Endothelial cell of umbilical vein (primary cell): ENCODE results near the gene SCN5A. TPM values are rescaled to one million over a fixed set of nuclear protein-coding genes. Genes with fewer than 3 reads are reported as not detected.

Experiments
- BruUV-seq: library from RNA; stranded (reverse); fragments of 400-500 nt; replicated peaks from 2 replicates; lab custom pipeline; 2021; lab: Mats Ljungman, UMichigan
- CTCF ChIA-PET: fragments of 300-600, 350-600 bp; sonication (Branson Sonifier 250); formaldehyde crosslinking; loops from one replicate; lab custom pipeline; 2021; ENCODE audit warnings: antibody characterized with exemption, inconsistent platforms; lab: Charles Lee
- POLR2A ChIA-PET: fragments of 300-600, 350-600 bp; sonication (Branson Sonifier 250); formaldehyde crosslinking; loops from one replicate; lab custom pipeline; 2021; ENCODE audit warnings: antibody characterized with exemption, inconsistent platforms; lab: Charles Lee
- DNase-seq: peaks from one replicate; pipeline ENCODE4 v3.0.0-alpha.2; 2011; ENCODE audit warnings: low read depth, low spot score
- FAIRE-seq: peaks from 2 replicates; lab custom pipeline; 2011; peaks lifted over from hg19 to GRCh38; lab: Jason Lieb, UNC
- H2AFZ ChIP-seq: 2 replicates; pipeline ENCODE4 v1.6.0; 2012; ENCODE audit warnings: low read depth, low read length, control low read depth, inconsistent platforms
- H3K27ac ChIP-seq: 2 replicates; pipeline ENCODE4 v1.5.1; 2011; ENCODE audit warnings: low read depth, mild to moderate bottlenecking, control low read depth, low read length, moderate library complexity; ENCODE audit not compliant: insufficient read depth
- H3K27me3 ChIP-seq, 2 experiments: 2 replicates each; pipeline versions ENCODE4 v1.6.0 to v1.6.1; 2011; ENCODE audit warnings: low read length in 2 of 2, mixed read lengths in 1 of 2; ENCODE audit not compliant: control insufficient read depth in 2 of 2, insufficient read depth in 2 of 2
- H3K36me3 ChIP-seq, 2 experiments: 2 replicates in 1 of 2; 3 replicates in 1 of 2; pipeline ENCODE4 v1.5.1; 2011; ENCODE audit warnings: low read length in 2 of 2, mild to moderate bottlenecking in 1 of 2, moderate library complexity in 1 of 2; ENCODE audit not compliant: control insufficient read depth in 2 of 2, insufficient read depth in 2 of 2; ENCODE audit errors: extremely low read depth in 1 of 2
- H3K4me1 ChIP-seq: 3 replicates; pipeline ENCODE4 v1.5.1; 2011; ENCODE audit warnings: mild to moderate bottlenecking, low read length; ENCODE audit not compliant: control insufficient read depth, insufficient read depth; ENCODE audit errors: extremely low read depth
- H3K4me2 ChIP-seq: 2 replicates; pipeline ENCODE4 v1.6.1; 2011; ENCODE audit warnings: low read length, control low read depth, mixed read lengths; ENCODE audit not compliant: insufficient read depth
- H3K4me3 ChIP-seq, 3 experiments: fragments of 200-600 bp in 1 of 3; sonication (generic), shearing (Covaris generic) in 1 of 3; replicated peaks in 1 of 3; 2 replicates each; pipeline ENCODE4 v1.5.1; 2011 to 2016; ENCODE audit warnings: control low read depth in 3 of 3, low read length in 3 of 3, mild to moderate bottlenecking in 2 of 3, inconsistent platforms in 1 of 3, low read depth in 1 of 3, moderate library complexity in 1 of 3; ENCODE audit not compliant: insufficient read depth in 1 of 3
- H3K79me2 ChIP-seq: 2 replicates; pipeline ENCODE4 v1.6.0; 2012; ENCODE audit warnings: low read length, inconsistent platforms; ENCODE audit not compliant: control insufficient read depth, insufficient read depth
- H3K9ac ChIP-seq: replicated peaks from 2 replicates; pipeline ENCODE3; 2011; ENCODE audit warnings: low read length, control low read depth; ENCODE audit not compliant: insufficient read depth; ENCODE audit errors: extremely low read depth
- H3K9me1 ChIP-seq: replicated peaks from 3 replicates; pipeline ENCODE4 v1.6.0; 2011; ENCODE audit warnings: mild to moderate bottlenecking, low read length; ENCODE audit not compliant: control insufficient read depth, insufficient read depth; ENCODE audit errors: extremely low read depth
- H3K9me3 ChIP-seq: replicated peaks from 2 replicates; pipeline ENCODE4 v1.5.1; 2012; ENCODE audit warnings: low read length, inconsistent platforms; ENCODE audit not compliant: control insufficient read depth, insufficient read depth
- H4K20me1 ChIP-seq: replicated peaks from 2 replicates; pipeline ENCODE3; 2011; ENCODE audit warnings: mild to moderate bottlenecking, low read length; ENCODE audit not compliant: control insufficient read depth, insufficient read depth; ENCODE audit errors: extremely low read depth
- EZH2 ChIP-seq: IDR thresholded peaks from 2 replicates; pipeline ENCODE4 v1.6.1; 2012; ENCODE audit warnings: borderline replicate concordance, low read depth, mild to moderate bottlenecking, moderate library complexity, low read length, inconsistent platforms; ENCODE audit not compliant: severe bottlenecking
- FOS ChIP-seq: IDR thresholded peaks from 2 replicates; pipeline ENCODE4 v1.6.1; 2011; ENCODE audit warnings: mild to moderate bottlenecking, low read length, moderate library complexity, borderline replicate concordance; ENCODE audit not compliant: insufficient read depth
- GATA2 ChIP-seq: IDR thresholded peaks from 2 replicates; pipeline ENCODE4 v1.7.0; 2011; ENCODE audit warnings: low read depth, mild to moderate bottlenecking, moderate library complexity, mixed read lengths, low read length; ENCODE audit not compliant: insufficient read length, insufficient read depth
- JUN ChIP-seq: IDR thresholded peaks from 2 replicates; pipeline ENCODE4 v1.6.1; 2011; ENCODE audit warnings: borderline replicate concordance, low read depth; ENCODE audit not compliant: insufficient read length, insufficient read depth
- MAX ChIP-seq: IDR thresholded peaks from 2 replicates; pipeline ENCODE4 v1.6.1; 2011; ENCODE audit not compliant: insufficient read depth, insufficient read length
- MYC ChIP-seq: IDR thresholded peaks from one replicate; pipeline ENCODE4 v1.6.1; 2011; ENCODE audit warnings: mild to moderate bottlenecking, low read depth, low read length
- POLR2A ChIP-seq: IDR thresholded peaks from 2 replicates; pipeline ENCODE4 v1.6.1; 2012; ENCODE audit warnings: low read depth, mild to moderate bottlenecking, control low read depth, low read length
- POLR2AphosphoS5 ChIP-seq: IDR thresholded peaks from 2 replicates; pipeline ENCODE4 v1.6.1; 2012; ENCODE audit warnings: low read depth, mild to moderate bottlenecking, control low read depth, low read length, moderate library complexity; ENCODE audit not compliant: insufficient read depth
- dilution Hi-C: fragments of 300-500 bp; cut with MboI; formaldehyde crosslinking; loops from one replicate; pipeline ENCODE4 v1.15.0; 2019; ENCODE audit warnings: low sequenced_read_pairs; ENCODE audit not compliant: extremely low pct_ligation_motif_present
- intact Hi-C: fragments of 100-400 bp; cut with micrococcal nuclease; formaldehyde crosslinking; loops from one replicate; pipeline ENCODE4 v1.10.0; 2022
- polyA plus RNA-seq, 4 experiments: library from polyadenylated mRNA; depleted of rRNA in 3 of 4; stranded (reverse) in 3 of 4; unstranded in 1 of 4; fragments of >200 nt; gene quantifications; 2 replicates each; pipeline versions ENCODE4 v1.2.1 to v1.2.3, GENCODE V29; 2011 to 2012; ENCODE audit warnings: missing spikeins in 1 of 4
- total RNA-seq: library from RNA; stranded (reverse); gene quantifications from 2 replicates; pipeline ENCODE4 v1.2.3, GENCODE V29; 2021
- TF ChIP-seq, protein P1 (sequence below), 2 donors: IDR thresholded peaks; 1 replicate in 1 of 2; 2 replicates in 1 of 2; pipeline ENCODE4 v1.5.1; 2011; ENCODE audit warnings: low read length in 2 of 2, mild to moderate bottlenecking in 2 of 2, moderate library complexity in 2 of 2, control low read depth in 1 of 2, inconsistent platforms in 1 of 2, low read depth in 1 of 2; ENCODE audit not compliant: insufficient read depth in 1 of 2; ENCODE audit errors: extremely low read depth in 1 of 2

SCN5A gene
- total and polyA plus RNA-seq, 2 donors (not counting 3 experiments of a cell fraction or from before 2014, with no cell fraction given): 2.7 to 20.0 TPM

DNA sequence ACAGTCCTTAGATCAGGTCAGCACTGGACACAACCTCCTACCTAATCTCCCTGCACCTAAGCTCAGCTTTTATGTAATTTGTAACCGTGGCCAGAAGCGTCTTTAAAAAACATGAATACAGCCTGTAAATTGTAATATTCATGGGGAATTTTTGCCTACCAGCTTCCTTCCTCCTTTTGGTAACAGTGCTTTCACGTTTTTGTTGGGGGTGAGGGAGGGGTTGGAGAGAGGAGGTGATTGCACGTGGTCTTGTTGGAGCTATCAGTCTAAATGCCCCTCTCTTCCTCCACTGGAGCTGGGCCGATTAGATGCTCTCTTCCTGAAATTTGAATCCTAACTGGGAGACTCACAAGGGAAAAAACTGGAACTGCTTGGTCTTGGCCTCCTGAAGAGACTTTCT, 35.1 kb upstream of the SCN5A start:
- no peak overlapping the region for H2AFZ ChIP-seq
- no peaks in the 10 kb centered on the region for H3K79me2 ChIP-seq
- dilution Hi-C loops: no loop called here
- no peaks in the 10 kb centered on the region for H4K20me1 ChIP-seq
- H3K4me2 ChIP-seq: no peak overlapping the region
- no peak overlapping the region for H3K4me3 ChIP-seq
- ChIA-PET CTCF (interaction anchor here (2.0 kb wide), 1 partner anchor 29 kb away, joined by 5 read pairs; no protein-coding TSS in a partner anchor), POLR2A (no interaction called here)
- TF ChIP-seq POLR2AphosphoS5: no peak
- TF ChIP-seq, protein P1, sequence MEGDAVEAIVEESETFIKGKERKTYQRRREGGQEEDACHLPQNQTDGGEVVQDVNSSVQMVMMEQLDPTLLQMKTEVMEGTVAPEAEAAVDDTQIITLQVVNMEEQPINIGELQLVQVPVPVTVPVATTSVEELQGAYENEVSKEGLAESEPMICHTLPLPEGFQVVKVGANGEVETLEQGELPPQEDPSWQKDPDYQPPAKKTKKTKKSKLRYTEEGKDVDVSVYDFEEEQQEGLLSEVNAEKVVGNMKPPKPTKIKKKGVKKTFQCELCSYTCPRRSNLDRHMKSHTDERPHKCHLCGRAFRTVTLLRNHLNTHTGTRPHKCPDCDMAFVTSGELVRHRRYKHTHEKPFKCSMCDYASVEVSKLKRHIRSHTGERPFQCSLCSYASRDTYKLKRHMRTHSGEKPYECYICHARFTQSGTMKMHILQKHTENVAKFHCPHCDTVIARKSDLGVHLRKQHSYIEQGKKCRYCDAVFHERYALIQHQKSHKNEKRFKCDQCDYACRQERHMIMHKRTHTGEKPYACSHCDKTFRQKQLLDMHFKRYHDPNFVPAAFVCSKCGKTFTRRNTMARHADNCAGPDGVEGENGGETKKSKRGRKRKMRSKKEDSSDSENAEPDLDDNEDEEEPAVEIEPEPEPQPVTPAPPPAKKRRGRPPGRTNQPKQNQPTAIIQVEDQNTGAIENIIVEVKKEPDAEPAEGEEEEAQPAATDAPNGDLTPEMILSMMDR (IDR thresholded peaks at IDR 0.05; ENCODE audit: extremely low read depth in 1 of 2, insufficient read depth in 1 of 2, low read depth in 1 of 2, low read length in 2 of 2): no peak
- no peak for TF ChIP-seq EZH2
- no peak for TF ChIP-seq MYC
- no peak for TF ChIP-seq MAX
- no peak for TF ChIP-seq GATA2
- no peak for TF ChIP-seq POLR2A
- TF ChIP-seq FOS: no peak
- TF ChIP-seq JUN: no peak
- peaks cover 0 to 13% of the 10 kb centered on the region in 2 experiments for H3K27me3 ChIP-seq
- FAIRE-seq: no peak
- no peak overlapping the region for H3K9ac ChIP-seq
- H3K27ac ChIP-seq: no peak overlapping the region
- H3K4me1 ChIP-seq: no peaks in the 10 kb centered on the region
- DNase-seq: no peak
- BruUV-seq: no TSS peak
- no peaks in the 10 kb centered on the region for H3K9me3 ChIP-seq
- no peaks in the 10 kb centered on the region for H3K36me3 ChIP-seq
- intact Hi-C loops: no loop called here
- H3K9me1 ChIP-seq: no peaks in the 10 kb centered on the region
